Measurements from ENCODE around the gene GVQW3.
A peak's percentile ranks its signal among the peaks of the same experiment; 100 is the strongest.

The GVQW3 gene

DNA sequence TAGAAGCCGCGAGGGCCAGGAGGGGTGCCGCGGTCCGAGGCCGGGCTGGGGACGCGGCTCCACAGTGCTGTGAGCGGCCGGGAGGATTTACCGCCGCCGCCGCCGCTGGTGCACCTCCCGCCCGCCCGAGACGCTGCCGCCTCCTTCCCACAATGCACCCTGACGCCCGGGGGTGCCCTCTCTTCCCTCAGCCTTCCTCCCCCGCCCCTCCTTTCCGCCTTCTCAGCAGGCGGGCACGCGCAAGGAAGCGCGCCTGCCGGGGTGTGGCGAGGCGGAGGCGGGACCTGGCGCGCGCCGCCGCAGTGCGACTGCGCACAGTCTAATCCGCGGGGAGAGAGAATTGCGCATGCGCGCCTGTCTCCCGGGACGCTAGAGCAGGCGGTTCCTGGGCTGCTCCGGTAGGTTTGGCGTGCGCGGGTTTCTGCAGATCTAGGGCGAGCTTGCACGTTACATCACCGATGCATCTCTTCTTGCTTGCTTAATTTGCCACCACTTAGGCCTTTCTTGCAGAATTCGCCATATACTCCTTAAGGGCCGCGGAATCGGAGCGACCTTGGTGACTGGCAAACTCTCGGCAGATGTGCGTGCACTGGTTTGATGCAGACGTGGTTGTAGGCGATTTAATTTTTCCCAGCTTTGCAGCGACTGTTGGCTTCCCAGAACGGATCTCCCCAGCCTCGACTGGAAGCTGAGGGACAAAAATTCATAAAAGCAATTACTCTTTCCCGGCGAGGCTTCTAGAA lies at the start of gene GVQW3, which contains the start of gene THAP12:
Gene GVQW3, plus strand, starts transcription at position 347 of the 743 bp plus-strand sequence. CDS start 506 bp downstream, outside the sequence.
Gene THAP12, minus strand, starts transcription at position 156 of the 743 bp plus-strand sequence. CDS start 296 bp downstream, outside the sequence.
- DNase-seq (ENCODE audit: low read depth, low spot score): peak; percentile 79
- TF ChIP-seq, protein P1, sequence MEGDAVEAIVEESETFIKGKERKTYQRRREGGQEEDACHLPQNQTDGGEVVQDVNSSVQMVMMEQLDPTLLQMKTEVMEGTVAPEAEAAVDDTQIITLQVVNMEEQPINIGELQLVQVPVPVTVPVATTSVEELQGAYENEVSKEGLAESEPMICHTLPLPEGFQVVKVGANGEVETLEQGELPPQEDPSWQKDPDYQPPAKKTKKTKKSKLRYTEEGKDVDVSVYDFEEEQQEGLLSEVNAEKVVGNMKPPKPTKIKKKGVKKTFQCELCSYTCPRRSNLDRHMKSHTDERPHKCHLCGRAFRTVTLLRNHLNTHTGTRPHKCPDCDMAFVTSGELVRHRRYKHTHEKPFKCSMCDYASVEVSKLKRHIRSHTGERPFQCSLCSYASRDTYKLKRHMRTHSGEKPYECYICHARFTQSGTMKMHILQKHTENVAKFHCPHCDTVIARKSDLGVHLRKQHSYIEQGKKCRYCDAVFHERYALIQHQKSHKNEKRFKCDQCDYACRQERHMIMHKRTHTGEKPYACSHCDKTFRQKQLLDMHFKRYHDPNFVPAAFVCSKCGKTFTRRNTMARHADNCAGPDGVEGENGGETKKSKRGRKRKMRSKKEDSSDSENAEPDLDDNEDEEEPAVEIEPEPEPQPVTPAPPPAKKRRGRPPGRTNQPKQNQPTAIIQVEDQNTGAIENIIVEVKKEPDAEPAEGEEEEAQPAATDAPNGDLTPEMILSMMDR (IDR thresholded peaks at IDR 0.05; ENCODE audit: insufficient read depth, low read length, missing control alignments): peak; percentile 40
- H3K4me3 ChIP-seq (ENCODE audit: low read depth, low read length): peak within 1 kb of the TSS; percentile 93
- ChIA-PET CTCF (interaction anchor here (0.6 to 1.5 kb wide), 2 partner anchors 8 to 53 kb away, joined by 3 to 4 read pairs; no protein-coding TSS in a partner anchor), POLR2A (no interaction called here)

GRCh38 chr11:76334826-76335389 lies 46.2 kb upstream of the GVQW3 start:
- ChIA-PET POLR2A (no interaction called here), CTCF (interaction anchor here (1.3 kb wide), 1 partner anchor 15 kb away, joined by 3 read pairs; no protein-coding TSS in a partner anchor)
- H3K4me3 ChIP-seq (ENCODE audit: low read depth, low read length): no peak overlapping the region
- TF ChIP-seq, protein P1 (IDR thresholded peaks at IDR 0.05; ENCODE audit: insufficient read depth, low read length, missing control alignments): no peak
- DNase-seq (ENCODE audit: low read depth, low spot score): no peak

- TF ChIP-seq, protein P1 (IDR thresholded peaks at IDR 0.05; ENCODE audit: insufficient read depth, low read length, missing control alignments): no peak
- no peak for DNase-seq (ENCODE audit: low read depth, low spot score)
- no peak overlapping the region for H3K4me3 ChIP-seq (ENCODE audit: low read depth, low read length)
- ChIA-PET CTCF (interaction anchor here (1.0 kb wide), 1 partner anchor 17 kb away, joined by 3 read pairs; no protein-coding TSS in a partner anchor), POLR2A (no interaction called here)
Observed at GRCh38 chr11:76335842-76336241, 45.3 kb upstream of the GVQW3 start.

DNA sequence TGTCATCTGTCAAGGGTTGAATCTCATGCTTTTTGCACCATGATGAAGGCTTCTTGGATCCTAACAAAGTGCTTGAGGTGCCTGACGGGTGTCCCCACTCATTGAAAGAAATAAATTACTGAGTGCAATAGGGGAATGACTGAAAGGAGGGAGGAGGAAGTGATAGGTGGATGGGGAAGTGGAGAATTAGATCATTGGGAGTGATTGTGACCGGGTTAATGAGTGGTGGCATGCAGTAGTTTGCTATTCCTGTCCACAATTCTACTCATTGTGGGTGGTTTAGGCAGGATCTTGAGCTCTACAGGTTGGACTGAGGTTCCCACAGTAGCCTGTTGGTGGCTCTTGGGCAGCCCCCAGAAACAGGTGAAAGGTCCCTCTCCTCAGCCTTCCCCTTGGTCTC lies 44.5 kb upstream of the GVQW3 start:
- no peak for DNase-seq (ENCODE audit: low read depth, low spot score)
- TF ChIP-seq, protein P1 (IDR thresholded peaks at IDR 0.05; ENCODE audit: insufficient read depth, low read length, missing control alignments): no peak
- CTCF ChIA-PET: interaction anchor here (0.5 to 1.0 kb wide), 2 partner anchors 18 to 99 kb away, joined by 3 to 4 read pairs; no protein-coding TSS in a partner anchor
- POLR2A ChIA-PET: no interaction called here
- H3K4me3 ChIP-seq (ENCODE audit: low read depth, low read length): no peak overlapping the region

DNA sequence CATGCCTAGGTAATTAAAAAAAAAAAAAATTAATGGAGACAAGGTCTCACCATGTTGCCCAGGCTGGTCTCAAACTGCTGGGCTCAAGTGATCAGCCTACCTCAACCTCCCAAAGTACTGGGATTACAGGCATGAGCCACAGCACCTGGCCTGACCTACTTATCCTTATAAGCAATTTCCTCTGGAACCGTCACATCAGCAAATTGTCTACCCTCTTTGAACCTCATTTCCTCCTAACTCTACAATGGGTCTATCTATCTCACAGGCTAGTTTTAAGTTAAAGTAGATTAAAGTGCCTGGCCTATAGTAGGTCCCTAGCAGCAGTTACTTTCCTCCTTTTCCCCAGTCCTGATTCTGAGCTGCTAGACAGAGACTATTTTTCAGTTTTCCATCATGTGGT lies 43.7 kb upstream of the GVQW3 start:
- ChIA-PET POLR2A (no interaction called here), CTCF (interaction anchor here (3.8 kb wide), 1 partner anchor 19 kb away, joined by 19 read pairs; no protein-coding TSS in a partner anchor)
- DNase-seq (ENCODE audit: low read depth, low spot score): no peak
- no peak overlapping the region for H3K4me3 ChIP-seq (ENCODE audit: low read depth, low read length)
- TF ChIP-seq, protein P1 (IDR thresholded peaks at IDR 0.05; ENCODE audit: insufficient read depth, low read length, missing control alignments): no peak

GRCh38 chr11:76337923-76338322 lies 43.2 kb upstream of the GVQW3 start:
- CTCF ChIA-PET: interaction anchor here (1.7 to 3.8 kb wide), 2 partner anchors 19 to 175 kb away, joined by 6 to 19 read pairs; no protein-coding TSS in a partner anchor
- TF ChIP-seq, protein P1 (IDR thresholded peaks at IDR 0.05; ENCODE audit: insufficient read depth, low read length, missing control alignments): no peak
- no peak overlapping the region for H3K4me3 ChIP-seq (ENCODE audit: low read depth, low read length)
- POLR2A ChIA-PET: no interaction called here
- no peak for DNase-seq (ENCODE audit: low read depth, low spot score)
